Glomerular visceral epithelial cell (primary cell): Measurements from ENCODE around the gene CD5L.

Source experiments
- DNase-seq: peaks from one replicate; pipeline ENCODE4 v3.0.0-alpha.2; 2016; ENCODE audit errors: extremely low spot score

The CD5L gene

DNA sequence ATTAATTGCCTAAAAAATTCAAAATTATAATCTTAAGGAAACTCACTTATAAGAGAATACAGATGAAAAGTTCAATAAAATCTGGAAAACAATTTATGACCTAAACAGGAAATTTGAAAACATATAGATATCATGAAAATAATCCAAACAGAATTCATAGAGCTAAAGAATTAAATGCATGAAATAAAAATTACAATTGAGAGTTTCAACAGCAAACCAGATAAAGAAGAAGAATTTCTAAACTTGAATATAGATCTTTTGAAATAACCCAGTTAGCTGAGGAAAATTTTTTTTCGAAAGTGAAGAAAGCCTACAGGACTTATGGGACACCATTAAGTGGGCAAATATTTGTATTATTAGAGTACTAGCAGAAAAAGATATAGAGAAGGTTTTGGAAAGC, 28.3 kb downstream of the CD5L start:
- DNase-seq = no peak

GRCh38 chr1:157806431-157807149, 35.0 kb downstream of the CD5L start:
- no peak for DNase-seq

DNA sequence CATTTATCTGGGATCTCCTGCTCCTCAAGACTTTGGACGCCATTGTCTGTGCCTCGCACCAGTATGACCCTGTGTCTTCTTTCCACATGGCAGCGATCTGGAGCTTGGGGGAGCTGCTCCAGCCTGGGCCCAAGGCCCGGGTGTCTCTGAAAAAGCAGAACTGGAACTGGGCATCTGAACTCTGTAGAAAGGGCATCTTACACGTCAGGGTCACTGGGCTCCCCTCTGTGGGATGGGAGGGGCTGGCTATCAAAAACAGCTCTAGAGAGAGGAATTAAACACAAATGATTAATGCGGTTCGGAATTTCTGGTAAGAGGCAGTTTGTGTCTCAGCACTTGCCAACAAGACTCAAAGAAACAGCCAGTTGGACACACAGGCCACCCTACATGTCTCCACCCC, 37.8 kb downstream of the CD5L start:
- no peak for DNase-seq

DNA sequence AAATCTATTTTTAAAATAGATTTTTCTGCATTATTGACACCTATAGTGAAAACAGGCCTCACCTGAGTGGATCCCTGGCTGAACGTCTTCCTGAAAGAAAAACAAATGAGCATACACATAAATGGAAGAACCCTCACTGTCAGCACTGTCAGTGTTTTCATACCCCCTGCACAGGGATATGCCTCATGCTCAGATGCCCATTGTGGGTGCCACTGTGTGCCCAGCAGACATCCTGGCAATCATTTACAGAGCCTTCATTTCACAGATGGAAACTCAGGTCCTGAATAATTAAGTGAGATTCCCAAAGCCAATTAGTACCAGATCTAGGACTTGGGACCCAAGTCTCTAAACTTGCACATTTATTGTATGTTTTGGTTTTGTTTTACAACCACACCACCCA, 41.6 kb downstream of the CD5L start:
- no peak for DNase-seq

- peak; percentile 56 for DNase-seq
Observed at GRCh38 chr1:157798211-157798610, 43.4 kb downstream of the CD5L start.

- DNase-seq = no peak
Observed at GRCh38 chr1:157785248-157785647, 56.4 kb downstream of the CD5L start.

GRCh38 chr1:157784801-157785200, 56.8 kb downstream of the CD5L start:
- DNase-seq = no peak

- DNase-seq = no peak
Observed at GRCh38 chr1:157782931-157783330, 58.7 kb downstream of the CD5L start.

DNA sequence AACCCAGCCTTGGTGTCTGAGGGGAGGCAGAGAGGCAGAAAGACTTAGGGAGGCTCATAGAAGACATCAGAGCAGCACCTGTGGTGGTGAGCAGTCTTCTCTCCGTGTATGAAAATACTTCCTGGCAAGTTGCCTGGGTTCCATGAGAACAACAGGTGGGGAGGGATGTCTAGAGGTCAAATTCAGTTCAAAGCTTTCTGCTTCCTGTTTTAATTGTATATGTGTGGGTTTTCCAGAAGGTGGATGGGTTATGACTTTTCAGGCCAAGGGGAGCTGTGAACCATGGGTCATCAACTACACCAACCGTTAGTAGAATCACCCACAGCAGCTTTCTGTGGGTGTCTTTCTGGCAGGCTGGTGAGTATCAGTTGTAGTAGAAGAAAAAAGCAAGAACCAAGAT, 60.6 kb downstream of the CD5L start:
- DNase-seq = no peak
